H9 (cell line): ENCODE results near the gene NEUROD1. TPM values are rescaled to one million over a fixed set of nuclear protein-coding genes. Genes with fewer than 3 reads are reported as not detected.

Experiments used
- DNase-seq: peaks from one replicate; pipeline ENCODE4 v3.0.0-alpha.2; 2017
- H2AFZ ChIP-seq: one replicate; pipeline ENCODE4 v1.6.1; 2013; ENCODE audit warnings: mild to moderate bottlenecking, low read length, control low read depth, moderate library complexity
- H2AK5ac ChIP-seq: 2 replicates; pipeline ENCODE4 v1.6.1; 2013; ENCODE audit warnings: low read length, control low read depth, mixed read lengths; ENCODE audit not compliant: insufficient read length
- H2BK120ac ChIP-seq: one replicate; pipeline ENCODE4 v1.6.1; 2013; ENCODE audit warnings: low read depth, mild to moderate bottlenecking, low read length, control low read depth, inconsistent platforms; ENCODE audit not compliant: poor library complexity, severe bottlenecking
- H2BK12ac ChIP-seq: 2 replicates; pipeline ENCODE4 v1.6.1; 2013; ENCODE audit warnings: low read length, control low read depth, mixed read lengths, low read depth; ENCODE audit not compliant: insufficient read length
- H2BK15ac ChIP-seq: 2 replicates; pipeline ENCODE4 v1.6.1; 2013; ENCODE audit warnings: low read depth, low read length, control low read depth
- H2BK20ac ChIP-seq: one replicate; pipeline ENCODE4 v1.6.1; 2013; ENCODE audit warnings: low read depth, mild to moderate bottlenecking, low read length, control low read depth, inconsistent platforms; ENCODE audit not compliant: poor library complexity, severe bottlenecking
- H2BK5ac ChIP-seq: 2 replicates; pipeline ENCODE4 v1.6.1; 2013; ENCODE audit warnings: low read length, control low read depth, mixed read lengths; ENCODE audit not compliant: insufficient read length
- H3K14ac ChIP-seq: 2 replicates; pipeline ENCODE4 v1.6.1; 2013; ENCODE audit warnings: low read length, control low read depth; ENCODE audit not compliant: insufficient read depth
- H3K18ac ChIP-seq: 2 replicates; pipeline ENCODE4 v1.6.1; 2013; ENCODE audit warnings: low read depth, mild to moderate bottlenecking, mixed read lengths, low read length, control low read depth; ENCODE audit not compliant: insufficient read length
- H3K23ac ChIP-seq: 2 replicates; pipeline ENCODE4 v1.6.1; 2013; ENCODE audit warnings: low read length, control low read depth, mixed read lengths, low read depth; ENCODE audit not compliant: insufficient read length
- H3K23me2 ChIP-seq: 2 replicates; pipeline ENCODE4 v1.6.1; 2013; ENCODE audit warnings: low read depth, mild to moderate bottlenecking, mixed read lengths, low read length, control low read depth; ENCODE audit not compliant: insufficient read length, poor library complexity, severe bottlenecking
- H3K27ac ChIP-seq: 2 replicates; pipeline ENCODE4 v1.5.1; 2013; ENCODE audit warnings: low read length, control low read depth, mixed read lengths, low read depth; ENCODE audit not compliant: insufficient read length
- H3K27me3 ChIP-seq: 2 replicates; pipeline ENCODE4 v1.6.1; 2013; ENCODE audit warnings: low read length, control low read depth, inconsistent platforms; ENCODE audit not compliant: insufficient read depth
- H3K4ac ChIP-seq: 2 replicates; pipeline ENCODE4 v1.6.1; 2013; ENCODE audit warnings: low read depth, mild to moderate bottlenecking, control low read depth, inconsistent platforms, low read length, moderate library complexity
- H3K4me1 ChIP-seq: 2 replicates; pipeline ENCODE4 v1.6.1; 2013; ENCODE audit warnings: low read length, control low read depth, inconsistent platforms; ENCODE audit not compliant: insufficient read depth
- H3K4me2 ChIP-seq: 2 replicates; pipeline ENCODE4 v1.6.1; 2013; ENCODE audit warnings: low read length, control low read depth, mixed read lengths; ENCODE audit not compliant: insufficient read length, insufficient read depth
- H3K56ac ChIP-seq: 2 replicates; pipeline ENCODE4 v1.6.1; 2013; ENCODE audit warnings: low read depth, mild to moderate bottlenecking, mixed read lengths, low read length, control low read depth; ENCODE audit not compliant: insufficient read length
- H3K79me1 ChIP-seq: 2 replicates; pipeline ENCODE4 v1.6.1; 2013; ENCODE audit warnings: low read depth, mild to moderate bottlenecking, moderate library complexity, low read length, control low read depth, inconsistent platforms; ENCODE audit not compliant: insufficient read depth, poor library complexity, severe bottlenecking
- H3K79me2 ChIP-seq: 2 replicates; pipeline ENCODE4 v1.6.1; 2013; ENCODE audit warnings: low read length, control low read depth, inconsistent platforms; ENCODE audit not compliant: insufficient read depth
- H3K9ac ChIP-seq: 2 replicates; pipeline ENCODE4 v1.6.1; 2013; ENCODE audit warnings: low read length, control low read depth, mixed read lengths; ENCODE audit not compliant: insufficient read length; ENCODE audit errors: extremely low read depth
- H3K9me3 ChIP-seq: one replicate; pipeline ENCODE4 v1.6.1; 2013; ENCODE audit warnings: low read depth, low read length, inconsistent platforms; ENCODE audit not compliant: control insufficient read depth
- H3T11ph ChIP-seq: one replicate; pipeline ENCODE4 v1.6.1; 2013; ENCODE audit warnings: mild to moderate bottlenecking, low read length, control low read depth, inconsistent platforms
- H4K20me1 ChIP-seq: one replicate; pipeline ENCODE4 v1.6.1; 2013; ENCODE audit not compliant: control insufficient read depth, insufficient read length, insufficient read depth
- H4K5ac ChIP-seq: 2 replicates; pipeline ENCODE4 v1.6.1; 2013; ENCODE audit warnings: low read depth, mild to moderate bottlenecking, mixed read lengths, low read length, control low read depth; ENCODE audit not compliant: insufficient read length
- H4K8ac ChIP-seq: replicated peaks from 2 replicates; pipeline ENCODE4 v1.6.1; 2013; ENCODE audit warnings: low read length, control low read depth, mixed read lengths, low read depth; ENCODE audit not compliant: insufficient read length
- H4K91ac ChIP-seq: 2 replicates; pipeline ENCODE4 v1.6.1; 2013; ENCODE audit warnings: low read depth, mild to moderate bottlenecking, moderate library complexity, mixed read lengths, low read length, control low read depth; ENCODE audit not compliant: insufficient read length
- H3K27ac Mint-ChIP-seq, 3 experiments: 2 replicates in 2 of 3; 3 replicates in 1 of 3; pipeline ENCODE4 v1.8.0; 2020 to 2021; ENCODE audit warnings: mixed read lengths in 3 of 3, mild to moderate bottlenecking in 1 of 3, moderate library complexity in 1 of 3
- H3K27me3 Mint-ChIP-seq: 2 replicates; pipeline ENCODE4 v1.8.0; 2021; ENCODE audit warnings: low read depth, mild to moderate bottlenecking, moderate library complexity, mixed read lengths
- H3K36me3 Mint-ChIP-seq, 3 experiments: 2 replicates in 2 of 3; 3 replicates in 1 of 3; pipeline ENCODE4 v1.8.0; 2020 to 2021; ENCODE audit warnings: low read depth in 3 of 3, mixed read lengths in 3 of 3; ENCODE audit not compliant: insufficient read depth in 1 of 3
- H3K4me1 Mint-ChIP-seq, 2 experiments: 2 replicates each; pipeline ENCODE4 v1.8.0; 2020; ENCODE audit warnings: mixed read lengths in 2 of 2
- H3K4me3 Mint-ChIP-seq, 2 experiments: 2 replicates in 1 of 2; 3 replicates in 1 of 2; pipeline ENCODE4 v1.8.0; 2020 to 2021; ENCODE audit warnings: mild to moderate bottlenecking in 2 of 2, mixed read lengths in 2 of 2, moderate library complexity in 1 of 2
- H3K9me3 Mint-ChIP-seq, 2 experiments: 2 replicates in 1 of 2; 3 replicates in 1 of 2; pipeline ENCODE4 v1.8.0; 2020; ENCODE audit warnings: mild to moderate bottlenecking in 2 of 2, mixed read lengths in 2 of 2, moderate library complexity in 1 of 2
- WGBS: extraction: QIAGEN DNeasy Blood & Tissue Kit; methylation state at CpG from one replicate; pipeline ENCODE4 v1.1.7; 2013; ENCODE audit warnings: missing lambda C conversion rate, low lambda C conversion rate, mixed read lengths; ENCODE audit not compliant: insufficient read length; ENCODE audit errors: extremely low coverage; 5-methylcytosine and 5-hydroxymethylcytosine counted together
- total RNA-seq: library from RNA; stranded (reverse); gene quantifications from 2 replicates; pipeline ENCODE4 v1.2.1, GENCODE V29; 2021
- TF ChIP-seq, protein P1 (sequence below): fragments of 200-600 bp; sonication (generic); conservative IDR thresholded peaks from 3 replicates; pipeline ENCODE4 v1.8.0; 2021; ENCODE audit warnings: antibody characterized with exemption, mild to moderate bottlenecking

Gene NEUROD1
- total RNA-seq, 1 experiment from 2014 or later, result not detected

DNA sequence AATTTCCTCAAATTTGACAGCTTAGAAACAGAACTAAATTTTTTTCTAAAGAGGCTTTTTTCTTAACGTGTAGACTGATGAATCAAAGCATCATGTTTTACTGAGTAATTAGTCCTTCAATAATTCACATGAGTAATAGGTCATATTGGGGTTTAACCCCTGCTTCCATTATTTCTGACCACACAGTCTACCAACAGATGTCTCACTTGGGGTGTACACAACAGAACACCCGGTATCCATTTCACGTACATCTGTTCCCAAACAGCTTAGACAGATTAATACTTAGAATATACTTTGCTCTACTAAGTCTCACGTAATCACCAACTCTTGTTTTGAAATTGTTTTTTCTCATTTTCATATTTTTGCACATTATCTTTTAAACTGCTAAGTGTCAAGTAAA is 38.2 kb downstream of the NEUROD1 start:
- TF ChIP-seq, protein P1, sequence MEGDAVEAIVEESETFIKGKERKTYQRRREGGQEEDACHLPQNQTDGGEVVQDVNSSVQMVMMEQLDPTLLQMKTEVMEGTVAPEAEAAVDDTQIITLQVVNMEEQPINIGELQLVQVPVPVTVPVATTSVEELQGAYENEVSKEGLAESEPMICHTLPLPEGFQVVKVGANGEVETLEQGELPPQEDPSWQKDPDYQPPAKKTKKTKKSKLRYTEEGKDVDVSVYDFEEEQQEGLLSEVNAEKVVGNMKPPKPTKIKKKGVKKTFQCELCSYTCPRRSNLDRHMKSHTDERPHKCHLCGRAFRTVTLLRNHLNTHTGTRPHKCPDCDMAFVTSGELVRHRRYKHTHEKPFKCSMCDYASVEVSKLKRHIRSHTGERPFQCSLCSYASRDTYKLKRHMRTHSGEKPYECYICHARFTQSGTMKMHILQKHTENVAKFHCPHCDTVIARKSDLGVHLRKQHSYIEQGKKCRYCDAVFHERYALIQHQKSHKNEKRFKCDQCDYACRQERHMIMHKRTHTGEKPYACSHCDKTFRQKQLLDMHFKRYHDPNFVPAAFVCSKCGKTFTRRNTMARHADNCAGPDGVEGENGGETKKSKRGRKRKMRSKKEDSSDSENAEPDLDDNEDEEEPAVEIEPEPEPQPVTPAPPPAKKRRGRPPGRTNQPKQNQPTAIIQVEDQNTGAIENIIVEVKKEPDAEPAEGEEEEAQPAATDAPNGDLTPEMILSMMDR, result no peak
- no peak overlapping the region for H2AFZ ChIP-seq
- no peak overlapping the region for H2BK120ac ChIP-seq
- Mint-ChIP-seq H3K27ac (no peak overlapping the region), H3K36me3 (no peaks in the 10 kb centered on the region), H3K9me3 (no peaks in the 10 kb centered on the region), H3K4me3 (no peak overlapping the region), H3K27me3 (peaks cover 8% of the 10 kb centered on the region), H3K4me1 (no peaks in the 10 kb centered on the region)
- no peak overlapping the region for H2BK15ac ChIP-seq
- no peak overlapping the region for H4K5ac ChIP-seq
- no peak overlapping the region for H3T11ph ChIP-seq
- DNase-seq, result no peak
- no peaks in the 10 kb centered on the region for H3K23me2 ChIP-seq
- no peaks in the 10 kb centered on the region for H3K4me1 ChIP-seq
- no peak overlapping the region for H2AK5ac ChIP-seq
- no peak overlapping the region for H2BK20ac ChIP-seq
- no peak overlapping the region for H3K23ac ChIP-seq
- H3K79me1 ChIP-seq, result no peaks in the 10 kb centered on the region
- H3K27ac ChIP-seq, result no peak overlapping the region
- no peak overlapping the region for H2BK12ac ChIP-seq
- no peak overlapping the region for H3K4ac ChIP-seq
- H3K27me3 ChIP-seq, result no peaks in the 10 kb centered on the region
- no peaks in the 10 kb centered on the region for H3K9me3 ChIP-seq
- no peak overlapping the region for H3K18ac ChIP-seq
- no peak overlapping the region for H4K91ac ChIP-seq
- no peak overlapping the region for H2BK5ac ChIP-seq
- H3K56ac ChIP-seq, result no peak overlapping the region
- WGBS, result no CpG with 5 or more reads among the region's 4 CpGs
- H3K4me2 ChIP-seq, result no peak overlapping the region
- no peaks in the 10 kb centered on the region for H3K79me2 ChIP-seq
- no peak overlapping the region for H4K8ac ChIP-seq
- no peak overlapping the region for H3K9ac ChIP-seq
- H3K14ac ChIP-seq, result no peak overlapping the region
- H4K20me1 ChIP-seq, result no peaks in the 10 kb centered on the region
